ENCODE data around the gene NID1. TPM values are rescaled to one million over a fixed set of nuclear protein-coding genes. Genes with fewer than 3 reads are reported as not detected.

Gene NID1
- total and polyA plus RNA-seq, 2 of the 4 experiments (the other 2 are of a cell fraction), result 21.9 to 83.3 TPM

DNA sequence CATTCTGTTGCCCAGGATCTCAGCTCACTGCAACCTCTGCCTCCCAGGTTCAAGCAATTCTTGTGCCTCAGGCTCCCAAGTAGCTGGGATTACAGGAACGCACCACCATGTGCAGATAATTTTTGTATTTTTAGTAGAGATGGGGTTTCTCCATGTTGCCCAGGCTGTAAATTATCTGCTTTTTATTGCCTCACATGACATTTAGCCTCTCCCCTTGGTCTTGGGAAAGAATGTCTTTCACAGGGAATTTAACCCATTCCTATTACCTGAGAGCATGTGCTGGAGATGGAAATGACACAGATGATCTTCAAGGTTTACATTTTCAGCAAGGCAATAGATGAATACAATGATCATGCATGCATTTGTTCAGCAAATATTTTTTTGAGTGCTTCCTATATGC, 75.8 kb downstream of the NID1 start:
- Histone ChIP-seq H2BK15ac (ENCODE audit: low read depth, low read length) (no peak overlapping the region), H3K23ac (ENCODE audit: low read depth, low read length) (no peak overlapping the region), H2AK5ac (ENCODE audit: low read depth, low read length) (no peak overlapping the region), H3K9me3 (ENCODE audit: control insufficient read depth, insufficient read depth, low read length) (peaks cover 10% of the 10 kb centered on the region), H3K4me3 (ENCODE audit: insufficient read depth, low read depth, low read length) (no peak overlapping the region), H3K56ac (ENCODE audit: extremely low read depth, insufficient read depth, low read length) (no peak overlapping the region), H4K91ac (ENCODE audit: insufficient read depth, low read depth, low read length) (no peak overlapping the region), H2AK9ac (replicated peaks; ENCODE audit: low read depth, low read length, poor library complexity) (no peak overlapping the region), H2BK120ac (ENCODE audit: low read depth, low read length) (no peak overlapping the region), H2BK20ac (ENCODE audit: low read depth, low read length) (no peak overlapping the region), H4K20me1 (ENCODE audit: insufficient read depth, low read length) (no peaks in the 10 kb centered on the region), H2BK5ac (ENCODE audit: low read depth, low read length, poor library complexity, severe bottlenecking) (no peak overlapping the region), H2AFZ (replicated peaks; ENCODE audit: low read length, poor library complexity) (no peak overlapping the region), H3K4me2 (ENCODE audit: low read depth, low read length) (no peak overlapping the region), H4K5ac (ENCODE audit: low read depth, low read length) (no peak overlapping the region), H3K27me3 (ENCODE audit: control insufficient read depth, insufficient read depth, low read length) (no peaks in the 10 kb centered on the region), H3K27ac (ENCODE audit: insufficient read depth, low read length) (no peak overlapping the region), H3K36me3 (ENCODE audit: control insufficient read depth, insufficient read depth, low read length) (peaks cover 41% of the 10 kb centered on the region), H3K14ac (replicated peaks; ENCODE audit: low read depth, low read length) (no peak overlapping the region), H3K79me1 (ENCODE audit: low read depth in 1 of 2, low read length in 2 of 2) (peaks cover 0 to 3% of the 10 kb centered on the region in 2 experiments; a peak in 1 of 4 replicates), H3K4ac (ENCODE audit: low read depth, low read length) (no peak overlapping the region), H3K9ac (ENCODE audit: low read depth, low read length) (no peak overlapping the region), H4K8ac (ENCODE audit: low read depth in 2 of 2, low read length in 2 of 2) (no peak overlapping the region), H3K4me1 (ENCODE audit: control insufficient read depth, insufficient read depth, low read length) (peaks cover 6% of the 10 kb centered on the region), H3K18ac (ENCODE audit: low read depth, low read length) (no peak overlapping the region), H3K9me1 (ENCODE audit: insufficient read depth, low read length) (peaks cover 3% of the 10 kb centered on the region; the same call in 1 of the 2 replicates)
- dilution Hi-C loops (cut with HindIII; ENCODE audit: low sequenced_read_pairs, unreplicated experiment), result no loop called here
- BruUV-seq (replicated peaks), result no TSS peak
- ChIA-PET POLR2A (ENCODE audit: unreplicated experiment) (no interaction called here), CTCF (no interaction called here)
- intact Hi-C loops (cut with micrococcal nuclease), result loop anchor here (10.0 kb wide), 1 partner anchor 46 kb away; no protein-coding TSS in a partner anchor
- TF ChIP-seq RFX5 (IDR thresholded peaks at IDR 0.05; ENCODE audit: low read depth, low read length) (no peak), MAFK (IDR thresholded peaks at IDR 0.05; ENCODE audit: low read depth, low read length) (no peak), MAZ (IDR thresholded peaks at IDR 0.05; ENCODE audit: borderline replicate concordance, low read depth, low read length) (no peak), CHD1 (IDR thresholded peaks at IDR 0.05; ENCODE audit: low read depth, low read length) (no peak), ELK1 (IDR thresholded peaks at IDR 0.05; ENCODE audit: borderline replicate concordance, low read depth, low read length) (no peak), SMC3 (IDR thresholded peaks at IDR 0.05; ENCODE audit: low read depth, low read length) (no peak)
- TF ChIP-seq, protein P1, sequence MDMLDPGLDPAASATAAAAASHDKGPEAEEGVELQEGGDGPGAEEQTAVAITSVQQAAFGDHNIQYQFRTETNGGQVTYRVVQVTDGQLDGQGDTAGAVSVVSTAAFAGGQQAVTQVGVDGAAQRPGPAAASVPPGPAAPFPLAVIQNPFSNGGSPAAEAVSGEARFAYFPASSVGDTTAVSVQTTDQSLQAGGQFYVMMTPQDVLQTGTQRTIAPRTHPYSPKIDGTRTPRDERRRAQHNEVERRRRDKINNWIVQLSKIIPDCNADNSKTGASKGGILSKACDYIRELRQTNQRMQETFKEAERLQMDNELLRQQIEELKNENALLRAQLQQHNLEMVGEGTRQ (IDR thresholded peaks at IDR 0.05; ENCODE audit: low read depth, low read length), result no peak
- DNase-seq, result no peak
- no peak for ATAC-seq (ENCODE audit: low read depth)
- no CpG with 5 or more reads among the region's 1 CpG for WGBS, 2 experiments (ENCODE audit: extremely low coverage in 2 of 2, insufficient read length in 1 of 2)
- in situ Hi-C loops (cut with MboI; ENCODE audit: low sequenced_read_pairs), result no loop called here
